SKM-1 (cell line): ENCODE results near the gene ARMH2.
"Not testable (repeated sequence)": the region's sequence is repeated elsewhere in the genome, so short reads cannot be mapped to it uniquely, and the experiment has no call there.

Experiments
- DNase-seq: peaks from one replicate; lab custom pipeline; 2025; ENCODE audit not compliant: unreplicated experiment; lab: John Stamatoyannopoulos, UW

The ARMH2 gene

DNA sequence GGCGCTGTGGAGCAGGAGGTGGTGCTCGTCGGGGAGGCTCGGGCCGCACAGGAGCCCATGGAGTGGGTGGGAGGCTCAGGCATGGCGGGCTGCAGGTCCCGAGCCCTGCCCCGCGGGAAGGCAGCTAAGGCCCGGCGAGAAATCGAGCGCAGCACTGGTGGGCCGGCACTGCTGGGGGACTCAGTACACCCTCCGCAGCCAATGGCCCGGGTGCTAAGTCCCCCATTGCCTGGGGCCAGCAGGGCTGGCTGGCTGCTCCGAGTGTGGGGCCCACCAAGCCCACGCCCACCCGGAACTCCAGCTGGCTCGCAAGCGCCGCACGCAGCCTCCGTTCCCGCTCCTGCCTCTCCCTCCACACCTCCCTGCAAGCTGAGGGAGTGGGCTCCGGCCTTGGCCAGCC is 32.7 kb downstream of the ARMH2 start:
- DNase-seq: not testable (repeated sequence)

DNA sequence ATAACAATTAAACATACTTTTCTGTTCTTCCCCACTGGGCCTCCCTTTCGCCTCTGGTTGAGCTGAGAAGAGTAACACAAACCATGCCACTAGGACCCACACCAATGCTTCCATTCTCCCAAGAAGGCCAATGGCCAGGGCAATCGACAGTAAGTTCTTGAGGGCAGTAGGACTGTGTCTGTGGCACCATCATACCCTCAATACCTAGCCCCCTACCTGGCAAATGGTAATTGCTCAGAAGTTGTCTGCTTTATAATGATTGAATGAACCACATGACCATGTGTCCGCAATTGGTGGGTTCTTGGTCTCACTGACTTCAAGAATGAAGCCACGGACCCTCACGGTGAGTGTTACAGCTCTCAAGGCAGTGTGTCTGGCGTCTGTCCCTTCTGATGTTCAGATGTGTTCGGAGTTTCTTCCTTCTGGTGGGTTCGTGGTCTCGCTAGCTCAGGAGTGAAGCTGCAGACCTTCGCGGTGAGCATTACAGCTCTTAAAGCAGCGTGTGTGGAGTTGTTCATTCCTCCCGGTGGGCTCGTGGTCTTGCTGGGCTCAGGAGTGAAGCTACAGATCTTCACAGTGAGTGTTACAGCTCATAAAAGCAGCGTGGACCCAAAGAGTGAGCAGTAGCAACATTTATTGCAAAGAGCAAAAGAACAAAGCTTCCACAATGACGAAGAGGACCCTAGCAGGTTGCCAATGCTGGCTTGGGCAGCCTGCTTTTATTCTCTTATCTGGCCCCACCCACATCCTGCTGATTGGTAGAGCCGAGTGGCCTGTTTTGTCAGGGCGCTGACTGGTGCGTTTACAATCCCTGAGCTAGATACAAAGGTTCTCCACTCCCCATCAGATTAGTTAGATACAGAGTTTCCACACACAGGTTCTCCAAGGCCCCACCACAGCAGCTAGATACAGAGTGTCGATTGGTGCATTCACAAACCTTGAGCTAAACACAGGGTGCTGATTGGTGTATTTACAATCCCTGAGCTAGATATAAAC is 33.6 kb downstream of the ARMH2 start:
- DNase-seq: not testable (repeated sequence)

DNA sequence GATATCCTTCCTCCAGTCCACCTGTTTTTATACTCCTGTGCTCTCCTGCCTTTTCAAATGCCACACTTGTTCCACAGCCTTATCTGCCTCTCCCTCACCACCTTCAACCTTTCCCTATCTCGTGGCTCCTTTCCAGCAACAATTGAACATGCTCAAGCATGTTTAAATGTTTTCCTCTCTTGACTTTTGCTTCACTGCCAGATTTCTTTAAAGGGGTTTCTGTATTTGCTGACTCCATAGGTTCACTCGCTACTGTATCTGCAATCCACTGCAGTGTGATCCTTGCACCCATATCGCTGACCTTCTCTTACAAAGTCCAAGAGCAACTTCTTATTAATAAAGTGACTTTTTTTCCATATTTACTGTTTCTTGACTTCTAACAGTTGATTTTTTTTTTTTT is 35.1 kb downstream of the ARMH2 start:
- DNase-seq: no peak

DNA sequence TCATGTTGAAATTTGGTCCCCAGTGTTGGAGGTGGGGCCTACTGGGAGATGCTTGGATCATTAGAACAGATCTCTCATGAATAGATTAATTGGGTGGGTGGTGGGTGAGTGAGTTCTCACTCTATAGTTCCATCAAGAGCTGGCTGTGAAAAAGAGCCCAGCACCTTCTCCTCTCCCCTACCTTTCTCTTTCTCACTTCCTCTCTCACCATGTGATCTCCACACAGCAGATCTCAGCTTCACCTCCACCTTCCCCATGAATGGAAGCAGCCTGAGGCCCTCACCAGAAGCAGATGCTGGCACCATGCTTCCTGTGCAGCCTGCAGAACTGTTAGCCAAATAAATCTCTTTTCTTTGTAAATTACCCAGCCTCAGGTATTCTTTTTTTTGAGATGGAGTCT is 36.9 kb downstream of the ARMH2 start:
- no peak for DNase-seq

DNA sequence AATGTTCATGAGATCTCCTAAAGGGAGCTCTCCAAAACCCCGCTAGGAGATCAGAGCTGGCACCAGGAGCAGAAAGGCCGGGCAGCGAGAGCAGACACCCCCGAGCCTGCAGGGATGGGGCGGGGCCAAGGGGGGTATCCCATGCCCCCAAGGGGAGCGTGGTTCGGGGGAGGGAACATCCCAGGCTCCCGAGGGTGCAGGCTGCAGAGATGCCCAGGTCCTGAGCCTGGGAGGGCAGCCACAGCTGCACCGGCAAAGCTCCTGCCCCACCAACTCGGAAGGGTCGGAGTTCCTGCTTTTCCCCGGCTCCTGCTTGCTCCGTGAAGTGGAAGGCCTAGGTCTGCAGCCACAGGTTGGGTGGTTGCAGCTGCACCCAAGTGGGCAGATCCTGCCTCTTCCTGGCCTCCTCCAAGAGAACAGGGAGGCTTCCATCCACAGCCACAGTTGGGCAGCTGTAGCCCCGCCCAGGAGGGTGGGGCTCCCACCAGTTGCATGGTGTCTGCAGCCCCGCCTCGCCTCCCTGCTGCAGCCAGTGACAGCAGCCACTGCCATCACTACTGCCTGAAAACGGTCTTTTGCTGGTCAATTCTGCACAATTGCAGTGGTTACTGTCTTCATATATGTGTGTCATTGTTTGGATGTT is 37.4 kb downstream of the ARMH2 start:
- no peak for DNase-seq

DNA sequence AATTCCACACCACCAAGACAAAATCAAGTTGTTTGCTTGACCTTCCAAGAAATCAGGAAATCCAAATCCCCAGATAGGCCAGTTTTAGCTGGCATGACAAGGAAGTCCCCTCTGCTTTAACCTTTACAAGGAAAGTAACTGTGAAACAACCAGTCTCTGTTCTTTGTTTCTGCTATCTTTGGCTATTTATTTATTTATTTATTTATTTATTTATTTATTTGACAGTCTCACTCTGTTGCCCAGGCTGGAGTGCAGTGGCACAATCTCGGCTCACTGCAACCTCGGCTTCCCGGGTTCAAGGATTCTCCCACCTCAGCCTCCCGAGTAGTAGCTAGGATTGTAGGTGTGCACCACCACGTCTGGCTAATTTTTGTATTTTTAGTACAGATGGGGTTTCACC is 38.5 kb downstream of the ARMH2 start:
- no peak for DNase-seq

DNA sequence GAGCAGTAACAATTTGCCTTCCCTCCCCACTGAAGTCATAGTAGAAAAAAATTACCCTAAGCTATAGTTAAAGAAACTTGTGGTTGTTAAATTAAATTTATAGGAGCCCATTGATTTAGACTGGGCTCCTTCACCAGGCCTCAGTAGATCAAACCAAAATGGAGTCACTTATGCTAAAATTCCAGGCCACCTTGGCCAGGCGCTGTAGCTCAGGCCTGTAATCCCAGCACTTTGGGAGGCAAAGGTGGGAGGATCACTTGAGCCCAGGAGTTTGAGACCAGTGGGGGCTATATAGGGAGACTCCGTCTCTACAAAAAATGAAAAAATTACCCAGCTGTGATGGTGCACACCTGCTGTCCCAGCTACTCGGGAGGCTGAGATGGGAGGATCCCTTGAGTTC is 39.0 kb downstream of the ARMH2 start:
- DNase-seq: no peak

DNA sequence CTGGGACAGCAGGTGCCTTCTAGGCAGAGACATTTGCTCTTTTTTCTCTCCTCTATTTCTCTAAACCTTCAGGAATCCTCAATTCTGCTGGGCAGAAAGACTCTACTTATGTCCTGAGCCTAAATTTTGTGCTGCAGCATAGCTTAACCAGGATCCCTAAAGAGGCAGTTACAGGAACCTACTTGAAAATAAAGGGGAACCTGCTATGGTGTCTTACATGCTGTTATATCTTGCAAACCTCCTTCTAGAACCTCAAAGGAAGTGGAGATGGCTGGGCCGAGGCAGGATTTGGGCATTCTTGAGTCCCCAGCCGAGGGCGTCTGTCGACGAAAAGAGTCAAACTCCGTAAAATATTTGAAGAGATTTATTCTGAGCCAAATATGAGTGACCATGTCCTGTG is 41.1 kb downstream of the ARMH2 start:
- DNase-seq: no peak

DNA sequence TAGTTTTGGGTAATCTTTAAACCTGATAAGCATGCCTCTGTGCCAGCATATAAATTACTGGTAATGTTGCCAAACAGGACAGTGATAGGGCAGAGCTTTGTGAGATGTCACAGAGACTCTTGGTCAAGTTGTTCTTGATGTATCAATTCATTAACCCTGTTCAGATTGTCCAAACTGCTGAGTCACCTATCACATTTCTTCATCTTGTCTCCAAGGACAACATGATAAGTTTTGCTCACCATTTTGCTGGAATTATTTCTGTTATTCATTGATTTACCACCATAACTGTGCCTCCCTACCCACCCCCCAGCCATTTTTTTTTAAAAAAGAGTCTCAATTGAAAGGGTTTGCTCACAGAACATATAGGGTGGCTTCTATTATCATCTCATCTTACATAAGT is 43.4 kb downstream of the ARMH2 start:
- DNase-seq: no peak

DNA sequence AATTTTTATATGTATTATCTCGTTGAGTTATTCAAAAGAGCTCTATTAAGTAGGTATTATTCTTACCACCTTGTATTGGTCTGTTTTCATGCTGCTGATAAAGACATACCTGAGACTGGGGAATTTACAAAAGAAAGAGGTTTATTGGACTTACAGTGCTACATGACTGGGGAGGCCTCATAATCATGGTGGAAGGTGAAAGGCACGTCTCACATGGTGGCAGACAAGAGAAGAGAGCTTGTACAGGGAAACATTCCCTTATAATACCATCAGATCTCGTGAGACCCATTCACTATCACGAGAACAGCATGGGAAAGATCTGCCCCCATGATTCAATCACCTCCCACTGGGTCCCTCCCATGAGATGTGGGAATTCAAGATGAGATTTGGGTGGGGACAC is 44.3 kb downstream of the ARMH2 start:
- DNase-seq: not testable (repeated sequence)

DNA sequence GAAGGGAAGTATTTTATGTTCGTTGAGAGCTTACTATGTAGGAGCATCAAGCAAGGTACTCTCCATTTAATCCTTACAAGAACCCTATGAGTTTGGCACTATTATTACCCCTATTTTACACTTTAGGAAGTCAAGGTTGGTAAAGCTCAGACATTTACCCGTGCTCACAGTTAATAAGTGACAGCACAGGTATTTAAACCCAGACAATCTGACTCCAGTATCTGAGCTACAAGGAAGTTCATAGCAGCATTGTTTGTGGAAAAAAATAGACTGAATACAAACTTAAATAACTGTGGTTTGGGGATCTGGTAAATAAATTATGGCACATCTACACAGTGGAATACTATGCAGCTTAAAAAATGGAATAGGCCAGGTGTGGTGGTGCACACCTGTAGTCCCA is 45.2 kb downstream of the ARMH2 start:
- DNase-seq: no peak

DNA sequence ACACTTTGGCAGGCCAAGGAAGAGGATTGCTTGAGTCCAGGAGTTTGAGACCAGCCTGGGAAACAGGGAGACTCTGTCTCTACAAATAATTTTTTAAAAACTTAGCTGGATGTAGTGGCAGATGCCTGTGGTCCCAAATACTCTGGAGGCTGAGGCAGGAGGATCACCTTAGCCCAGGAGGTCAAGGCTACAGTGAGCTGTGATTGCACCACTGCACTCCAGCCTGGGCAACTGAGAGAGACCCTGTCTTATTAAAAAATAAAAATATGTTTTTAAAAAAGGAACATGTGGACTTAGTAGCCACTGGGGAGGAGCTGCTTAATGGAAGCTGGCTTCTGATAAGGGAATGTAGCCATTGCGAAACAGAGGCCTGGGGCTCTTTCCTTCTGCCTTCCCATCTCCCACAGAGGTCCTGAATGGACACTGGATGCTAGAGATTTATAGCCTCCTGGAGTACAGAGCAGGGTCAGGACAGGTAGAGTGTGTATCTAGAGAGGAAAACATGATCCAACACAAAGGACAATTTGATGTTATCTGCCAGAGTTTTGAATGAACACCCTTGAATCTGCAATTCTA is 45.7 kb downstream of the ARMH2 start:
- no peak for DNase-seq

DNA sequence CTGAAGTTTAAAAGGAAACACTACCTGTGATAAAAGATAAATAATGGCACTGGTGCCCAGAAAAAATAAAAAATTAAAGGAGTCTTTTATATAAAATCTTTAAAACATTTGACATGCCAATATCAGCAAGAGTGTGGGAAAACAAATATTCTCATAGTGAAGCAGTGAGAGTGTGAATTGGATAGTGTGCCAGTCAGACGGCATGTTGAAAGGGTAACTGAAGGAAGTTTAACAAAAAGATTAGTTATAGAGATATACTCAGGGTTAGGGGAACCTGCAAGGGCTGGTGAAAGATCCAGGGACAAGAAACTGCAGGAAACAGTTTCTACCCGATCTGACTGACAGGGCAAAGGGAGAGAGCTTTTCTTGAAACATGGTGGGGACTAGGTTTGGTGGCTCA is 46.2 kb downstream of the ARMH2 start:
- DNase-seq: no peak

DNA sequence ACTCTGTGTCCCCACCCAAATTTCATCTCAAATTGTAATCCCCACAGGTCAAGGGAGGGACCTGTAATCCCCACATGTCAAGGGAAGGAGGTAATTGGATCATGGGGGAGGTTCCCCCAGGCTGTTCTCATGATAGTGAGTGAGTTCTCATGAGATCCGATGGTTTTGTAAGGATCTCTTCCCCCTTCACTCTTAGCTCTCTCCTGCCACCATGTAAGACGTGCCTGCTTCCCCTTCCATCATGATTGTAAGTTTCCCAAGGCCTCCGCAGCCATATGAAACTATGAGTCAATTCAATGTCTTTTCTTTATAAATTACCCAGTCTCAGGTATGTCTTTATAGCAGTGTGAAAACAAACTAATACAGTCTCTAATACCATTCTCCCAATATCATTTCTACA is 47.8 kb downstream of the ARMH2 start:
- DNase-seq: not testable (repeated sequence)

DNA sequence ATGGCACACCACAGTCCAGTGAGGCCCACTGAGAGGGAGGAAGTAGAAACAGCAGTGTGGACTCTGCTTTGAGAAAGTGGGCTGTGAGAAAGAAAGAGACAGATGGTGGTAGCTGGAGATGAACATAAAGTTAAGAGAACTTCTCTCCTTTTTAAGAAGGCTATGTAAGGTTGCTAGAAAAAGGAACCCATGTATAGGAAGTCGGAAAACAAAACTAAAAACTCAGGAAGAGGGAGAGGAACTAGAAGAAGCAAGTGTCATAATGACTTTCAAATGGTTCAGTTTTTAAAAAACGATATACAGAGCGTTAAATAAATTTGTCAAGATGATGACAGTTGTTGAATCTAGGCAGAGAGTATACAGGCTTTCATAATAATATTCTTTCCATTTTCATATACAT is 49.4 kb downstream of the ARMH2 start:
- no peak for DNase-seq
